Epidermal melanocyte (primary cell): ENCODE data around the gene SMAD2.
"Not testable (repeated sequence)": the region's sequence is repeated elsewhere in the genome, so short reads cannot be mapped to it uniquely, and the experiment has no call there.

Experiments used
- DNase-seq: peaks from one replicate; pipeline ENCODE4 v3.0.0; 2011; ENCODE audit warnings: low spot score; ENCODE audit not compliant: insufficient read length

SMAD2 gene

GRCh38 chr18:47844828-47845498 is 85.5 kb downstream of the SMAD2 start:
- DNase-seq, result no peak

GRCh38 chr18:47842836-47843235 is 87.6 kb downstream of the SMAD2 start:
- no peak for DNase-seq

DNA sequence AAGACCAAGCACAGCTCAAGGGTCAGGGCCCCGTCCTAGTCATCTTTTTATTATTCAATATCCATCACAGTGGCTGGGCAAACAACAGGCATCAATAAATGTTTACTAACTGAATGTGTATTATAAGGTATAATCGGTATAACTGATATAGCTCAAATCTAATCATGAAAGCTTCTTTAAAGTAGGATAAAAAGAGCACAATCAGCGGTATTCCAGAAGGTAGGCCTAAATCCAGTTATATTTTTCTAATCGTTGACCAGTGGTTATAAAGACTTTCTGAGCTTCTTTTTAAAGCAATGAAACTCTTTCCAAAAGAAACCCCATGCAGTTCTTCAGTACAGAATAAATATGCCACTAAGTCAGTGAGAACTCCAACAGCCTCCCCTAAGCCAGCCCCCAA is 92.1 kb downstream of the SMAD2 start:
- no peak for DNase-seq

GRCh38 chr18:47832348-47832747 is 98.1 kb downstream of the SMAD2 start:
- no peak for DNase-seq

DNA sequence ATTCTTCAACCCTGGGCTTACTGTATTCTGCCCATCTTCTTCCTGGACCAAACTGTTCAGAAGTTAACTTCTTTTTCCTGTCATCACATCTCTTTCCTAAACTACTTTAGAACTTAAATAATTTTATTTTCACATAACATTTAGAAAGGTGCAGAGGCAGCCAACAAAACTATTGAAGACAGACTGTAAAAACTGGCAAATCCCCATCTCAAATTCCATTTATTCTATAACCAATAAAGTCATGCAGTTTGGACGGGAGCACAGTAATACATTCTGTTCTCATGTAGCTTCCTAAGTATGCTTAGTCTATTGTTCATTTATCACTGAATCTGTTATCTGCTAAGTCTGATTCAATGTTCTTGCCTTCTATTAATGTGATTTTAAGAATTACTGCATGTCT is 99.1 kb downstream of the SMAD2 start:
- DNase-seq, result no peak

DNA sequence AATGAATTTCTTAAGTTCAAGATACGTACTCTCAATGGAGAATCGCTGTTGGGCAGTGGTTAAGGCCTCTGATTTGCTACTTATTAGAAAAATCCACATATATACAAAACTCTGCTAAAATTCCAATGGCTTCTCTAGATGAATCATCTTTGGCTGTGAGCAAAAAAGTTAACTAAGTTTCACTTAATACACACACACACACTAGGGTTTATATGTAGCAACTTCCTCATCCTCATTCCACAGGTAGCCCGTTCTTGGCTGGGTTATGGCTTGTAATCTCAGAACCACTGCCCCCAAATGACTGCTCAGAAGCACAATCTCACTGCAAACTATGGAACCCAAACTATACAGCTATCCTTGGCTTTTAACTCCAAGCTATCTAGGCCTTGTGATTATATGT is 99.7 kb downstream of the SMAD2 start:
- DNase-seq, result no peak

- DNase-seq, result no peak
Observed at GRCh38 chr18:47829831-47830230, 100.6 kb downstream of the SMAD2 start.

DNA sequence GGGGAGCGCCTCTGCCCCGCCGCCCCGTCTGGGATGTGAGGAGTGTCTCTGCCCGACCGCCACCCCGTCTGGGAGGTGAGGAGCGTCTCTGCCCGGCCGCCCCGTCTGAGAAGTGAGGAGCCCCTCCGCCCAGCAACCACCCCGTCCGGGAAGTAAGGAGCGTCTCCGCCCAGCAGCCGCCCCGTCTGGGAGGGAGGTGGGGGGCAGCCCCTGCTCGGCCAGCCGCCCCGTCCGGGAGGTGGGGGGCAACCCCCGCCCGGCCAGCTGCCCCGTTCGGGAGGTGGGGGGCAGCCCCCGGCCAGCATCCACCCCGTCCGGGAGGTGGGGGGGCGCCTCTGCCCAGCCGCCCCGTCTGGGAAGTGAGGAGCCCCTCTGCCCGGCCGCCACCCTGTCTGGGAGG is 102.4 kb downstream of the SMAD2 start:
- DNase-seq, result not testable (repeated sequence)

- DNase-seq, result no peak
Observed at GRCh38 chr18:47826157-47827074, 104.0 kb downstream of the SMAD2 start.

- no peak for DNase-seq
Observed at GRCh38 chr18:47821314-47821713, 109.1 kb downstream of the SMAD2 start.

DNA sequence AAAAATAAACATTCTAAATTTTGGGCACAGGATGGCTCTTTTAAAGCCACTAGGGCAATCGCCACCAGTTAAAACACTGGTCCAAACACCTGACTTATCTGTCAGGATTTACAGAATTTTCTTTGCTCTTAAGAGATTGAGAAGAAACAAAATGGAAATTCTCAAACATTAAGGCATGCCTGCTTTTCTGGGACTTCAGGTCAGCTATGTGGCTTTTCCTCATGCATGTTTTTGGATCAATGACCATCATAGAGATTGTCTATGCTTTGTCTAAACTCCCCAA is 112.7 kb downstream of the SMAD2 start:
- no peak for DNase-seq

- no peak for DNase-seq
Observed at GRCh38 chr18:47817017-47817794, 113.3 kb downstream of the SMAD2 start.

- no peak for DNase-seq
Observed at GRCh38 chr18:47815486-47816270, 114.8 kb downstream of the SMAD2 start.

GRCh38 chr18:47809420-47809819 is 121.0 kb downstream of the SMAD2 start:
- DNase-seq, result no peak

DNA sequence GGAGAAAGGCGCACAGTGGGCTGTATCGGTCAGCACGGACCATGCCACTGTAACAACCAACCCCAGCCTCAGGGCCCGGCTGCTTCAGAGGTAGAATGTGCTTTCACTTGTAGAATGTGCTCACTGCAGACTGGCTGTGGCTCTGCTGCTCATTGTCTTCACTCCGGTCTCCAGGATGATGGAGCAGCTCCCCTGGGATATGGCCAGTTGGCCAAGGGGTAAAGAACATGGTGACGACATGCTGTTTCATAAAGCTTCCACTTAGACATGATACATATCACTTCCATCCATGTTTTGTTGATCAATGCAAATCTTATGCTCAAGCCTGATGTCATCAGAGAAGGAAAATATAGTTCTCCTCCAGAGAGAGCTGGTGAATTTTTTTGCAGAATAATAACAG is 127.7 kb downstream of the SMAD2 start:
- no peak for DNase-seq

GRCh38 chr18:47801817-47802216 is 128.6 kb downstream of the SMAD2 start:
- no peak for DNase-seq

- DNase-seq, result no peak
Observed at GRCh38 chr18:47800756-47801155, 129.7 kb downstream of the SMAD2 start.

DNA sequence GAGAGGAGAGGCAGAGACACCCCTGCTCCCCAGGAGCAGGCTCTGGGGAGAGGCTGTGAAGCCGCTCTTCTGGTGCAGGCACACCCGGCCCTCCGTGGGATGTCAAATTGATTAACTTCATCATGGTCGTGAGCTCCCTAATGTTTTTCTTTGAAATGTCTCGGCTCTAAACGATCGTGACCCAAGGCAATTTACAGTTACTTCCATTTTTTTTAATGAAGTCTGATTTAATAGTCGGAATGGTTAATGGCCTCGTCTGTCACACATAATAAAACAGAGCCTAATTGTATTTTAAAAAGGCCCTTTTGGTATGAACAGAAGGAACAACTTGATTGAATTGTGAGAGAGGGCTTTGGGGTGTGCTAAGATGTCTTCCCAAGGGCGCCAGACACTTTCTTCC is 130.2 kb downstream of the SMAD2 start:
- no peak for DNase-seq

DNA sequence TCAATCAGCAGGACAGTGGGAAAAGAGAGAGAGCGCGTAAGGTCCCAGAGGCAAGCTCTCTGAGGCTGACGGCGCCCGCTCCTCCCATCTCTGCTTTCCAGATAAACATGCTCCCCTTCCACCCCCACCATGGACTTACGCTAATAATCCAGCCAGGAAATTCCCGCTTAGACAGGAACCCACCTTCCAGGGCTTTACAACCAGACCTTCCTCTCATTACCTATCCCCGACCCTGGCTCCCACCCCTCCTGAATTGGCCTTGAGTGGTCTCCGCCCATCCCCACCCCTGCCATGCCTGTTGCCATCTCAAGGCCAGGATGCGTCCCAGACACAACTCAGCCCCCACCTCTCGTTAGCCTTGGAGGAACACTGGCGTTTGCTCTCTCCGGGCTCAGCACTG is 131.1 kb downstream of the SMAD2 start:
- no peak for DNase-seq

GRCh38 chr18:47798366-47798765 is 132.1 kb downstream of the SMAD2 start:
- DNase-seq, result no peak

GRCh38 chr18:47797126-47797525 is 133.3 kb downstream of the SMAD2 start:
- DNase-seq, result no peak

DNA sequence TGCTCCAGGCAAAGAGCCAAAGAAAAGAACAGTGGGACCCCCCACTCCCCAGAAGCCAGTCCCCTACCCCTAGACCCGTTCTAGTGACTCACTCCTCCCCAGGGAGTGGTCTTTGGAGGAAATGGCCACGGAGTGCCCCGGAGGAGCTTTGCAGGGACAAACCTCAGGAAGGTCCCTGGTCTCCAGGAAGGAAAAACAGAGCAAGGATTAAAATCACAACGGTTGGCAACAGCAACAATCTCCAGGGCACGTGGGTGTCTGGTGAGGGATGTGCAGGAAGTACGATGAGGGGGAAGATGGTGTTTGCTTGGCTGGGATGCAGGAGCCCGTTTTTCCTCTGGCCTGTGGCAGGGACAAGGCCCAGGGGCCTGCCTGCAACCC is 135.0 kb downstream of the SMAD2 start:
- no peak for DNase-seq
